Frontal cortex (tissue), 4 donors: ENCODE measurements around the gene SNX5. TPM values are rescaled to one million over a fixed set of nuclear protein-coding genes. Genes with fewer than 3 reads are reported as not detected.

ENCODE experiments used
- DNase-seq, 2 donors: peaks; one replicate each; pipeline ENCODE4 v3.0.0; 2012; ENCODE audit warnings: low spot score in 2 of 2
- FAIRE-seq: peaks from 2 replicates; lab custom pipeline; 2012; peaks lifted over from hg19 to GRCh38; lab: Jason Lieb, UNC
- total RNA-seq: library from RNA; depleted of rRNA; stranded (reverse); fragments of >200 nt; gene quantifications from one replicate; pipeline ENCODE4 v1.2.3, GENCODE V29; 2014
- donor health status: control.
- donor health status: control.
- donor health status: control.

SNX5 gene
- total RNA-seq, 1 donor from 2014 or later: 50.5 TPM

DNA sequence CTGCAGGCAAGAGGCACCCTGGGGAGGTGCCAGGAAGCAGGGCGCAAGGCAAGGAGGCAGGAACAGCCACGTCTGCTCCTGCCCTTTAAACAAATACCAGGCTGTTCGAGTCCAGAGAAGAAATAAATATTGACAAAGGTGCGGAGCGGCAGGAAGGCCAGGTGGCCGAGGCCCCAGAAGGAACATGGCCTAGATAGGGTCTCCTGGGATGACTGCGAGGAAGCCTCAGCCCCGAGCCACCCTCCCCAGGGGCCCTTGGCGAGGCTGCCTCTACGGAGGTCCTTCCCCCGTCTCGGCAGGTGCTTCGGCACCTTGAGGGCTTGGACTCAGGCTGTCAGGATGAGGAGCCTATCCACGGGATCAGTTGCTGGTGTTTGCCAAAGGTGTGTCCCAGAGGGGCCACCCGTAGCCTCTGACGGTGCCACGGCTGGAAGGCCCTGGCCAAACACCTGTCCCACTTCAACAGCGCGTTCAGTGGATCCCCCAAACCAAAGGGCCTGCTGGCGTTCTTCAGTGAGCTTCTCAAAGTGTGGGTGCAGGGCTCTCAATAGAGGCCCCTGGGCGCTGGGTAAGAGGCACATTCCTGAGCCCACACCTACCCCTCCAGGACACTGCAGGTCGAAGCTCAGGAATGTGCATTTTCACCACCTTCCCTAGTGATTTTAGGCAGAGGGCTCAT, 39.8 kb downstream of the SNX5 start:
- DNase-seq (no peak), FAIRE-seq (no peak)

DNA sequence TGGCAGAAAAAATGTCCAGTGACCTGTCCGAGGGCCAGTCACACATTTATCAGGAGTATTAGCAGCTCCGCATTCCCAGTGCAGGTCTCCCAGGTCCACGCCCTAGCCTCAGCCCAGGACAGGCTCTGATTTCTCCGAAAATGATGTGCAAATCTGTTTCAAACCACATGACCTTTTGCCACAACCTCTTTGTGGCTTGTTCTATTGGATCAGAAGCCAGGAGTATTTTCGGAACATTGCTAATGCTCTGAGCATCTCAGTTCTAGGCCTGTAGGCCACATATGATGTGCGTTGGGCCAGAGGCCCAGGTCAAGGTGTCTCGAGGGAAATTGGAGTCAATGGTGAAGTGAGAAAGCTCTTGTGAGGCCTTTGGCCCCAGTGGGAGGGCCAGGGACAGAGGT, 40.4 kb downstream of the SNX5 start:
- DNase-seq: no peak
- no peak for FAIRE-seq

DNA sequence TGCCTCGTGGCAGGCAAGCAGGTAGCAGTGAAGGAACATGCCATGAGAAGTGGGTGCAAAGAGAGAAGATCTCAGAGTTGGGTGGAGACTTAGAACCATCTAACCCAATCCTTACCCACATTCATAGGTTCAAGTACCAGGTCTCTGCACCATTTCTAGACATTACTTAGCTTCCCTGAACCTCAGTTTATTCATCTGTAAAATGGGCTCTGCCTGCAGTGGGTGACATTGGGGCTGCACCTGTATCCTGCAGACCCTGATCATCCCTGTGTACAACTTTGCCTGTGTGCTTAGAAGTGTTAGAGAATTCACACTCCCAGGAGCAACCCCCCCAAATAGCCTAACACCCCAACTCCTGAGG, 42.7 kb downstream of the SNX5 start:
- FAIRE-seq: no peak
- no peak for DNase-seq

DNA sequence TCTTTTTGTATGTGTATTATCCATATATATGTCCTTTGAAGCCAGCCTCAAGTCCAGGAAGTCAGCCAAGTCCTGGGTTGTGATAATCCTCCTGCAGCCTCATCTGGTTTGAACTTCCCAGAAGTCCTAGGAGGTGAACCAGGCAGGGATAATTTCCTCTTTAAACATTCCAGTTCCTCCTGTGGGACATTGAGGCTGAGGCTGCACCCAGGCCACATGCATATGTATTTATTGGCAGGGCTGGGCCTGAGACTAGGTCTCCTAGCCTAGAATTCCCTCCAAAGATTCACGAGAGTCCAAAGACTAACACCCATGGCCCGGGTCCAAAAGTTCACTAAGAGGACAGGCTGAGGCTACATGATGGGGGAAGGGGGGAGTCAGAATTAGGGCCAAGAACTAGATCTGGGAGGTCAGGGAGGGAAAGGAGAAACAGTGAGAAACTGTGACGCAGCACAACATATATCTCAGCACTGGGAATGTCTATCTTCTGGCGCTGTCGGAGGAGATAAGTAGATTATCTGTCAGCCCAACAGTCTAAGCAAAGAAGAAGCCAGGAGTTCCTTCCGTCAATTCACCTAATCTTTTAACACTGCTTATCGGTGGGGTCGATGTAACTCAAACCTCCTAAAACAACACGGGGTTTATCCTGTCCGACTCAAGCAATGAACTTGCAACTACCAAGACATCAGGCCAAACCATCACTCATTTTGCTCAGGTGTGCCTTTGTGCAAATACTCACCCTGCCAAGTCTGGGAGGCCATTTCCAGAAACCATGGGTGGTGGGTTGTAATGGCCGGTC, 43.3 kb downstream of the SNX5 start:
- DNase-seq: no peak
- no peak for FAIRE-seq

DNA sequence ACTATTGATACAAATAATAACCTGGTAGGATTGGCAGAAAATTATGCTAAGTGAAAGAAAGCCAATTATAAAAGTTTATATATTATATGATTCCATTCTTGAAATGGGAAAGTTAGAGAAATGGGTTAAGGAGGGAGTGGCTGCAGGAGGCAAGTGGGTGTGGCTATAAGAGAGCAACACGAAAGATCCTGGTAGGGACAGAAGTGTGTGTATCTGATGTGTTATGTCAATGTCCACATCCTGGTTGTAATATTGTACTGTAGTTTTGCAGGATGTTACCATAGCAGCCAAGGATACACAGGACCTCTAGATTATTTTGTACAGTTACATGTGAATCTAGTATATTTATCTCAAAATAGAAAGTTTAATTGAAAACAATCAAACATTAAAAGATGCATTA, 46.8 kb downstream of the SNX5 start:
- no peak for FAIRE-seq

DNA sequence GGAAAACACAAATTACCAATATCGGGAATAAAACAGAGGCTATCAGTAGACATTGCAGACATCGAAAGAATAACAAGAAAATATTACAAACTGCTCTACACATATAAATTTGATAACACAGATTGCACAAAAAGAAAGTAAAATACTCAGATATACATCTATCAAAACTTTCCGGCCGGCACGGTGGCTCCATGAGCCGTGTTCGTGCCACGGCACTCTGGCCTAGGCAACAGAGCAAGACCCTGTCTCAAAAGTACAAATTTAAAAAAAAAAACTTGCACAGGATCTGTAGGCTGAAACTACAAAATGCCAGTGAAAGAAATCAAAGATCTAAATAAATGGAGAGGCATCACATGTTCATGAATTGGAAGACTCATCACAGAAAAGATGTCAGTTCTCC, 49.4 kb downstream of the SNX5 start:
- DNase-seq: no peak
- no peak for FAIRE-seq

More for the DNA sequence above, 46.8 kb downstream of the SNX5 start:
- no peak for DNase-seq

DNA sequence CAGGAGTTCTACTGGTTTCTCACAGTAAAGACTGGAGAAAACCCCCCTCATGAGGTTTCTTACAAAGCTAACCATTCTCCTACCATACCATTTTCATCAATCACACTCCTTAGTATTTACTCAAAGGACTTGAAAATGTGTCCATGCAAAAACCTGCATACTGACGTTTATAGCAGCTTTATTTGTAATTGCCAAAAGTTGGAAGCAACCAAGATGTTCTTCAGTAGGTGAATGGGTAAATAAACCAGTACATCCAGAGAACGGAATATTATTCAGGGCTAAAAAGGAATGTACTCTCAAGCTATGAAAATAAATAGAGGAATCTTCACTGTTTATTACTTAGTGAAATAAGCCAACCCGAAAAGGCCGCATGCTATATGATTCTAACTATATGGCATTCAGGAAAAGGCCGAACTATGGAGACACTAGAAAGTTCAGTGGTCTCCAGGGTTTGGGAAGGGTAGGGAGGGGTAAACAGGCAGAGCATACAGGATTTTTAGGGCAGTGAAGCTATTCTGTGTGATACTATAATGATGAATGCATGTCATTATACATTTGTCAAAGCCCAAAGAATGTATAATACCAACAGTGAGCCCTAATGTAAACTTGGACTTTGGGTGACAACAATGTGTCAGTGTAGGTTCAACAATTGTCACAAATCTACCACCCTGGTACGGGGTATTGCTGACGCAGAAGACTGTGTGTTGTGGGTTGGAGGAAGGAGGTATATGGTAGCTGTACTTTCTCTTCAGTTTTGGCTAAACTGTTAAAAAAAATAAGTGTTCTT, 50.6 kb downstream of the SNX5 start:
- DNase-seq: no peak
- FAIRE-seq: no peak

DNA sequence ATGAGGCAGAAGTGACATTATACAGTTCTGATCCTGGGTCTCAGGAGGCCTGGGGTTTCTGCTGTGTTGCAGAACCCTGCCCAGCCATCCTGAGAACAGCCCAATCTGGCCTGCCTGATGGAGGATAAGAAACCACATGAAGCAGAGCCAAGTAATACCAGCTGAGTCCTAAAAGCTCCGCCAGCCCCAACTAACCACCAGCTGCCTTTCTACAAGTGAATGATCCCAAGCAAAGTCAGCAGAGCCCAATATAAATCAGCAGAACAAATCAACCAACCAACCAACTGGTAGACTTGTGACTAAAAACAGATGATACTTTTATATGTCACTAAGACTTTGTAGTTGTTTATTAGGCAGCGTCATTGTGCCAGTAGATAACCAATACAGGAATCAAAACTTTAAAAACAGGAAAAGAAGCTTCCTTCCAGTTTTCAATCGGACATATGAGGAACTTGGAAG, 52.1 kb downstream of the SNX5 start:
- FAIRE-seq: no peak
- no peak for DNase-seq

DNA sequence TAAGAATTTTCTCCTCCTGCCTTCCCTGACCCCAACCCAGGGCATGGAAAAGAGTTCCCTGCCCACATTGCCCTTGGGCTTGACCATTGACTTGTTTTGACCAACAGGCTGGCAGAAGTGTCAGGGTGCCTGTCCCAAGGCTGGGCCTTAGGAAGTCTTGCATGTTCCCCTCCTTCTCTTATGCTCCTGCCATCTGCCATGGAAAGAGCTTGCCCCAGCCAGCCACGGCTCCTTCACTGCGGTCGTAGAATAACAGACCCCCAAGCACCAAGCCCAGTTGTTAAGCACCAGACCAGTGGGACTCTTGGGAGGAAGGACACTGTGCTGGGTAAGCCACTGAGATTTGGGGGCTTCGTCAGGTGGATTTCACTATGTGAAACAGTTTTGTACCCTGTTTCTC, 53.6 kb downstream of the SNX5 start:
- FAIRE-seq: no peak
- no peak for DNase-seq

DNA sequence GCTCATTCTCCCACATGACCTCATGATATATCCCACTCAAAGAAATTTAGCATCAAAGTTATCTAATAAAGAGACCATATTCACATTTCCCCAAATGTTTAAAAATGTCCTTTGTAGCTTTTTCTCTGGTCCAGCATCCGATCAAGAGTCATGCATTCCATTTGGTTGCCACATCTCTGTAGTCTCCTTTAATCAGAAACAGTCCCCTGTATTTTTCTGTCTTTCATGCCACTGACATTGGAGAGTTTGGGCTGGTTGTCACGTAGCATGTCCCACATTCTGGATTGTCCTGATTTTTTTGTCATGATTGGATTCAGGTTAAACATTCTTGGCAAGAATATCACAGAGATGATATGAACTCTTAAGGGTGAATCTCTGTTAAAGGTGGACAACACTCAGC, 55.7 kb downstream of the SNX5 start:
- DNase-seq (no peak), FAIRE-seq (no peak)

DNA sequence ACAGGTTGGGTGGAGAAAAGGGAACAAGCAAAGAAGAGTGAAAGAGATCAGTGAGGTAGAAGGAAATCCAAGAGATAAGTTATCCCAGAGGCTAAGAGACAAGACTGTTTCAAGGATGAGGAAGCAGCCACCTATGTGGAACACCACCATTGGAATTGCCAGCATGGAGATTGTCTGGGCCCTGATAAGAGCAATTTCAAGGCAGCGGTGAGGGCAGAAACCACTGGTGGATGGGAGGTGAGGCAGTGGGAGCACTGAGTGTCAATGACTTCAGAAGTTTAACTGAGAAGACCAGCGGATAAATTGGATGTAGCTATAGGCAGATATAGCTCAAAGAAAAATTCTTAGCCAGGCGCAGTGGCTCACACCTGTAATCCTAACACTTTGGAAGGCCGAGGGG, 56.7 kb downstream of the SNX5 start:
- FAIRE-seq (no peak), DNase-seq (no peak)

DNA sequence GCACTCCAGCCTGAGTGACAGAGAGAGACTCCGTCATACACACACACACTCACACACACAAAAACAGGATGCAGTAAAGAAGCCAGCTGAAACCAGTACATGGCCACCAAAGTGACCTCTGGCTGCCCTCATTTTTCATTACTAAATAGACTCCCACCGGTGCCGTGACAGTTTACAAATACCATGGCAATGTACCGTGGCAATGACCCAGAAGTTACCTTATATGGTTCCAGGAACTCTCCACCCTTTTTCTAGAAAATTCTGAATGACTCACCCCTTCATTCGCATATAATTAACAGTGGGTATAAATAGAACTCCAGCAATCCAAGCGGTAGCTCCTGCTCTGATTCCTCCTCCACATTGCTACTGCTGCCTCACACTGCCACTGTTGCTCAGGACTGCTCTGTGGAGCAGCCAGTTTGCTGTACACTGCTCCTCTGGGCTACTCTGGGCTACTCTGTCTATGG, 57.7 kb downstream of the SNX5 start:
- FAIRE-seq (no peak), DNase-seq (no peak)

DNA sequence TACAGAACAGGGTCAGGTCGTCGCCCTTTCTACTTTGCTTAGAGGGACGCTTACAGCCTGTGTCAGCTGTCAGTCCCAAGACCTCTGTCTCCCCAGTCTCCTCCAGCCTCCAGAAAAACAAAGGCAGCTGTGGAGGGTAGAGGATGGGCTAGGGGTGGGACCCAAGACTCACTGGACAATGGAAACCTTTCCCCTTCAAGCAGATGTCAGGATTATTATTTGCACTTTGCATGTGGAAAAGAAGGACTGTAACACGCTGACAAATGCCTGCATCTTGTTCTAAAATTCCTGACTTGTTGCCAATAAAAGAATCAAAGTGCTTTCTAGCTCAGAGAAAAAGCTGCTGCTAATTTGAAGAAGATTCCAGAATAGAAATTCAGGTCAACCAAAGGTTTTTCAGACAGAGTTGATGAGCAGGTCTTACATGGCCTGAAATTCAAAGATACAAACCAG, 58.7 kb downstream of the SNX5 start:
- FAIRE-seq: no peak
- no peak for DNase-seq

DNA sequence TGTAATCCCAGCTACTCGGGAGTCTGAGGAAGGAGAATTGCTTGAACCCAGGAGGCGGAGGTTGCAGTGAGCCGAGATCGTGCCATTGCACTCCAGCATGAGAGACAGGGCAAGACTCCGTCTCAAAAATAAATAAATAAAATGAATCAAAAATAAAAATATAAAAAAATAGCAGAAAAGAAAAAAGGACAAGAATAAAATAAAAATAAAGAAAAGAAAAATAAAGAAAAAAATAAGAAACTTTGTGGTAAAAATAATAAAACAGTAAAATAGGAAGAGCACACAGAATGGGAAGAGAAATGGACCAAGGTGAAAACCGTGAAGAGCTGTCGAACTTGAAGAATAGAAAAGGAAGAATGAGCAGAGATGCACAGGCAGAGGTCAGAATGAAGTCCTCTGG, 63.0 kb downstream of the SNX5 start:
- DNase-seq (no peak), FAIRE-seq (no peak)

DNA sequence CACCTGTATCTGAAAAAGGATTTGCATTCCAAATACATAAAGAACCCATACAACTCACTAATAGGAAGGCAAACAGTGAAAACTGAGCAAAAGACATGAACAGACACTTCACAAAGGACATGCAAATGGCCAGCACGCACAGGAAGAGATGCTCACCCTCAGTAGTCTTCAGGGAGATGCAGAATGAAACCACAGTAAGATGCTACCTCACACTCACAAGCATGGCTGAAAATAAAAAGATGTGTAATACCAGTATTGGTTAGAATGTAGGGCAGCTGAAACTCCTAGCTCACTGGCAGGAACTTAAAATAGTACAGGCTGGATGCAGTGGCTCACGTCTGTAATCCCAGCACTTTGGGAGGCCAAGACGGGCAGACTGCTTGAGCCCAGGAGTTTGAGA, 64.6 kb downstream of the SNX5 start:
- DNase-seq (no peak), FAIRE-seq (no peak)

DNA sequence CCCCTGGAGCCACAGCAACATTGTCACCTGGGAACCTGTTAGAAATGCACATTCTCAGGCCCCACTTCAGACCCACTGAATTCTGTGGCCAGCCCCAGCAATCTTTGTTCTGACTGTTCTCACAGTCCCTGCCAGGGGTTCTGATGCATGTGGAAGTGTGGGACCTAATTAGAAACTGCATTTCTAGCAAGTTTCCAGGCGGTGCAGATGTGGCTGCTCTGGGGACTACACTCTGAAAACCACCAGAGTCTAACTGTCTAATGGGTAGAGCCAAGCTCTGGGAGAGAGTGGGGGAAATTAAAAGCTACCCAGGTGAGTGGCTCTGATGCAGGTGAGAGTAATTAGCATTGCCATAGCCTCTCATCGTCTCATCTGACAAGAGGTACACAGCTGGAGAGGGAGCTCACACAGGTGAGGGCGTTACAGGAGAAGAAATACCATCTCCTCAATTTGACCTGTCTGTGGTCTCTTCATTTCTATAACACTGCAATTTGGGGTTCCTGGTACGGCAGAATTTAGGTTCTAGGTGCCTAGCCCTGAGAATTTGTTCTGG, 66.0 kb downstream of the SNX5 start:
- FAIRE-seq (no peak), DNase-seq (no peak)

DNA sequence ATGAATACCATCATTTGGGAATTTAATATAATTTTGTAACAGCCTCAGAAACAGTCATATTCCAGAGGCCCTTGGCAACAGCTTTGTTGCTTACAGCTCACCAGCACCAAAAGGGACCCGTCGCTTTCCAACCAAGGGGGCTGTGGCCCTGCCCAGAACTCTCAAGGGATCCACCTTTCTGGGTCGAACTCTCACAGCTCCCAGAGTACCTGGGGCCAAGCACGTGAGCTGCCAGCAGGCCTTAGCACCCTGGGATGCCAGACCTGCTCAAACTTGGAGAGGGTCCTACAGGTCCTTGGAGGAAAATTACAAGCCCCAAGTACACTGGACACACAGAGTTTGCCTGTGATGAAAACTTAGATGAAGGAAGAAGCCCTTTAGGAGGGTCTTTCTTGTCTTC, 66.6 kb downstream of the SNX5 start:
- DNase-seq (no peak), FAIRE-seq (no peak)

DNA sequence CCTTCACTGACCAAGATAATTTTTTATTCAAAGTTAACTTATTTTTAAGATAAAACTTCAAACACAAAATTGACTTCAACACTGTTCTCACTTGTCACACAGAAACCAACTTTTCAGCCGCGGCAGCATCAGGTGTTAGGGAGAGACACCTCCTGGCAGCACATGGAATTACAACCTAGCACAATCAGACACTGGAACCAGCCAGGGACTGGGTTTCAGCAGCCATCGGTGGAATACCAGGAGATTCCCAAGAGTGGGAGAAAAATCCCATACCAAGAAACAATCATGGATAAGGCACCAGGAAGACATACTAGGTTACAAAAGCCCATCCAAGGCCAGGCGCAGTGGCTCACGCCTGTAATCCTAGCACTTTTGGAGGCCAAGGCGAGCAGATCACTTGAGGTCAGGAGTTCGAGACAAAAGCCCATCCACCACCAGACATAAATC, 70.0 kb downstream of the SNX5 start:
- FAIRE-seq (peak; percentile 79), DNase-seq (peak; percentile 51 to 60)

DNA sequence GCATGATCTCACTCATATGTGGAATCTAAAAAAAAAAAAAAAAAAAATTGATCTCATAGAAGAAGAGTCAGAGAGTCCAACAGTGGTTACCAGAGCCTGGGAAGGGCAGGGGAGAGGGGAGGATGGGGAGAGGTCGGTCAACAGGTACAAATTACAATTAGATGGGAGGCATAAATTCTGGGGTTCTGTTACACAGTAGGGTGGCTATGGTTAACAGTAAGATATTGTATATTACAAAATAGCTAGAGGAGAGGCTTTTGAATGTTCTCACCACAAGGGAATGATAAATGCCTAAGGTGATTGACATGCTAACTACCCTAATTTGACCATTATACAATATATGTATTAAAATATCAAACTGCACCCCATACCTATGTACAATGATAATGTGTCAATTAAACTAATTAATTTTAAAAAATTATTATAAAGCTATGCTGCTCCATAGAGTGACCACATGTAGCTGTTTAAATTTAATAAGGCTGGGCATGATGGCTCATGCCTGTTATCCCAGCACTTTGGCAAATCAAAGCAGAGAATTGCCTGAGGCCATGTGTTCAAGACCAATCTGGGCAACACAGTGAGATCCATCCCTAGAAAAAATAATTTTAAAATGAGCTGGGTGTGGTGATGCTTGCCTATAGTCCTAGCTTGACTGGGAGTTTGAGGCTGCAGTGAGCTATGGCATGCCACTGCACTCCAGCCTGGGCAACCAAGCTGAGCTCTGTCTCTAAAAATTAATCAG, 70.9 kb downstream of the SNX5 start:
- DNase-seq (no peak), FAIRE-seq (no peak)
